GM23248 (cell line): ENCODE data around the gene CAMK1D.

ENCODE experiments used
- EZH2 ChIP-seq: fragments of 200-600 bp; sonication (generic); IDR thresholded peaks from 2 replicates; pipeline ENCODE4 v1.6.1; 2018; ENCODE audit warnings: antibody characterized with exemption, mild to moderate bottlenecking; ENCODE audit not compliant: insufficient read depth, poor library complexity, severe bottlenecking
- EZH2phosphoT487 ChIP-seq: fragments of 200-600 bp; sonication (generic); IDR thresholded peaks from 2 replicates; pipeline ENCODE4 v1.6.1; 2018; ENCODE audit warnings: antibody characterized with exemption, moderate library complexity, mild to moderate bottlenecking, low read depth; ENCODE audit not compliant: insufficient read depth

DNA sequence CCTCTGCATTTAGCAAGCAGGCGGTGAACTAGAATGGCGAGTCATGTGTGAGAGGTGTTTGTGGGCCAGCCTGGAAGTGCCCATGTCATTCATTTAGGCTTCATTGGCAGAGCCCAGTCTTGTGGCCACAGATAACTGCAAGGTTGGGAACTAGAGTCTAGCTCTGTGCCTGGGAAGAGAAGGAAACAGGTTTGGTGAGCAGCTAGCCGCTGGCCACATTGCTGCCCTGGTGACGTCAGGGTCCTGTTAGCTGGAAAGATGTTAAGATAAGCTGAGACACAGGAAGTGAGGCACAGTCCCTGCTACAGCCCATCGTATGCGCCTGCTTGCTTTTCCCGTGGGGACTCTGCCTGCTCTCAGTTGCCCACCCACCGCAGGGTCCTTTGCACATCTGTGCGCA, 185.5 kb downstream of the CAMK1D start:
- TF ChIP-seq EZH2 (no peak), EZH2phosphoT487 (no peak)
